Measurements from ENCODE around the gene IRX5. TPM values are rescaled to one million over a fixed set of nuclear protein-coding genes. Genes with fewer than 3 reads are reported as not detected.

IRX5 gene
- total RNA-seq, 1 donor from 2014 or later, result 4.3 TPM

DNA sequence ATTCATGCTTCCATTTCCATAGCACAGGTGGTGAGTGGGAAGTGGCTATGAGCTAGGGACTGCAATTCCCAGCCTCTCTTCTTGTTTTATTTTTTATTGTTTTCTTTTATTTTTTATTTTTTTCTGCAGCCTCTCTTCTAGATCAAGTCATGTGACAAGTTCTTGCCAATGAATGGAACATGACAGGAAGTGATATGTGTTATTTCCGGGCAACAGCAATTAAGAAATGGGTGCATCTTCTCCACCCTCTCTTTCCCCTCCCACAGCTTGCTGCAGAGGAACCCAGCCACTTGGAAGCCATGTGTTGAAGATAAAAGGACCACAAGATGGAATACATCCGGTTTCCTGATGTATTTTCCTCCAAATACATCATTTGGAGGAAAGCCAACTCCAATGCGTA, 23.6 kb downstream of the IRX5 start:
- Mint-ChIP-seq H3K4me1 (ENCODE audit: unreplicated experiment) (no peaks in the 10 kb centered on the region), H3K4me3 (ENCODE audit: unreplicated experiment) (no peak overlapping the region), H3K27me3 (ENCODE audit: unreplicated experiment) (peaks cover 16% of the 10 kb centered on the region), H3K36me3 (ENCODE audit: unreplicated experiment) (no peaks in the 10 kb centered on the region), H3K9me3 (ENCODE audit: unreplicated experiment) (no peaks in the 10 kb centered on the region), H3K27ac (ENCODE audit: unreplicated experiment) (no peak overlapping the region)
- TF ChIP-seq, protein P1, sequence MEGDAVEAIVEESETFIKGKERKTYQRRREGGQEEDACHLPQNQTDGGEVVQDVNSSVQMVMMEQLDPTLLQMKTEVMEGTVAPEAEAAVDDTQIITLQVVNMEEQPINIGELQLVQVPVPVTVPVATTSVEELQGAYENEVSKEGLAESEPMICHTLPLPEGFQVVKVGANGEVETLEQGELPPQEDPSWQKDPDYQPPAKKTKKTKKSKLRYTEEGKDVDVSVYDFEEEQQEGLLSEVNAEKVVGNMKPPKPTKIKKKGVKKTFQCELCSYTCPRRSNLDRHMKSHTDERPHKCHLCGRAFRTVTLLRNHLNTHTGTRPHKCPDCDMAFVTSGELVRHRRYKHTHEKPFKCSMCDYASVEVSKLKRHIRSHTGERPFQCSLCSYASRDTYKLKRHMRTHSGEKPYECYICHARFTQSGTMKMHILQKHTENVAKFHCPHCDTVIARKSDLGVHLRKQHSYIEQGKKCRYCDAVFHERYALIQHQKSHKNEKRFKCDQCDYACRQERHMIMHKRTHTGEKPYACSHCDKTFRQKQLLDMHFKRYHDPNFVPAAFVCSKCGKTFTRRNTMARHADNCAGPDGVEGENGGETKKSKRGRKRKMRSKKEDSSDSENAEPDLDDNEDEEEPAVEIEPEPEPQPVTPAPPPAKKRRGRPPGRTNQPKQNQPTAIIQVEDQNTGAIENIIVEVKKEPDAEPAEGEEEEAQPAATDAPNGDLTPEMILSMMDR (IDR thresholded peaks at IDR 0.05), result no peak
- DNase-seq (ENCODE audit: extremely low spot score, unreplicated experiment), result no peak

GRCh38 chr16:54955757-54956156, 25.1 kb downstream of the IRX5 start:
- Mint-ChIP-seq H3K9me3 (ENCODE audit: unreplicated experiment) (no peaks in the 10 kb centered on the region), H3K4me3 (ENCODE audit: unreplicated experiment) (no peak overlapping the region), H3K27me3 (ENCODE audit: unreplicated experiment) (peaks cover 11% of the 10 kb centered on the region), H3K27ac (ENCODE audit: unreplicated experiment) (no peak overlapping the region), H3K4me1 (ENCODE audit: unreplicated experiment) (no peaks in the 10 kb centered on the region), H3K36me3 (ENCODE audit: unreplicated experiment) (no peaks in the 10 kb centered on the region)
- TF ChIP-seq, protein P1 (IDR thresholded peaks at IDR 0.05), result no peak
- DNase-seq (ENCODE audit: extremely low spot score, unreplicated experiment), result no peak

DNA sequence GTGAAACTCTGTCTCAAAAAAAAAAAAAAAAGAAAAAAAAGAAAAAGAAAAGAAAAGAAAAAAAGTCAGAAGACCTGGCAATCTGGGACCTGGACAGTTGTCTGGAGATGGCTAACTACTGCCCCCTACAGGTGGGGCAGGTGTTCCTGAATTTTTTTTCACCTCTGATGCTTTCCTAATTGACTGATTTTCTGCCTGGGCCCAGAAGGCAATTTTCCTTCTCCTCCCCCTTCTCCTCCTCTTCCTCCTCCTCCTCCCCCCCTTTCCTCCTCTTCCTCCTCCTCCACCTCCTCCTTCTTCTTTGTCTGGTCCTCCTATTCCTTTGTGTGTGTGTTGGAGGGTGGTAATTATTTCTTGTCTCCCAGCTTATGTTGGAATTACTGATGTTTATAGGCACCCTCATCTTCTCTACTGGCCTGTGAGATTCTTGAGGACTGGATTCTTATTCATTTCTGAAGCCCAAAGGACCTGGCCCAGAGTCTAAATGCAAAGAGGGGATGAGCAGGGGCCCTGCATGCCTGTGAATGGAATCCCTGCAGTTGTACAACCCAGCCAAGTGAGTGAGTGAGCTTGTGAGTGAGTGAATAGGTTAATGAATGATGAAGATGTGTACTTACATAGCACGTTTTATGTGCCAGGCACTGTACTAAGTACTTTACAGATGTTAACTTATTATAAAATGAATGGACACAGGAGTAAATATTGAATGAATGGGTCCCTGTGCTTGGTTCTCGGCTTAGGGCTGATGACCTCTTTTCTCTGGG, 26.9 kb downstream of the IRX5 start:
- no peak for DNase-seq (ENCODE audit: extremely low spot score, unreplicated experiment)
- Mint-ChIP-seq H3K27ac (ENCODE audit: unreplicated experiment) (no peak overlapping the region), H3K4me3 (ENCODE audit: unreplicated experiment) (no peak overlapping the region), H3K27me3 (ENCODE audit: unreplicated experiment) (peaks cover 2% of the 10 kb centered on the region), H3K4me1 (ENCODE audit: unreplicated experiment) (no peaks in the 10 kb centered on the region), H3K36me3 (ENCODE audit: unreplicated experiment) (no peaks in the 10 kb centered on the region), H3K9me3 (ENCODE audit: unreplicated experiment) (no peaks in the 10 kb centered on the region)
- TF ChIP-seq, protein P1 (IDR thresholded peaks at IDR 0.05), result peak; percentile 46

- H3K4me1 Mint-ChIP-seq (ENCODE audit: unreplicated experiment), result no peaks in the 10 kb centered on the region
- H3K4me3 Mint-ChIP-seq (ENCODE audit: unreplicated experiment), result no peak overlapping the region
- no peaks in the 10 kb centered on the region for H3K9me3 Mint-ChIP-seq (ENCODE audit: unreplicated experiment)
- H3K27me3 Mint-ChIP-seq (ENCODE audit: unreplicated experiment), result no peaks in the 10 kb centered on the region
- DNase-seq (ENCODE audit: extremely low spot score, unreplicated experiment), result no peak
- TF ChIP-seq, protein P1 (IDR thresholded peaks at IDR 0.05), result no peak
- H3K27ac Mint-ChIP-seq (ENCODE audit: unreplicated experiment), result no peak overlapping the region
- no peaks in the 10 kb centered on the region for H3K36me3 Mint-ChIP-seq (ENCODE audit: unreplicated experiment)
These were observed 31.4 kb downstream of the IRX5 start for GRCh38 chr16:54962045-54962444.

- H3K4me3 Mint-ChIP-seq (ENCODE audit: unreplicated experiment), result no peak overlapping the region
These were observed 33.6 kb downstream of the IRX5 start for GRCh38 chr16:54964239-54964638.

More at GRCh38 chr16:54964239-54964638, 33.6 kb downstream of the IRX5 start:
- Mint-ChIP-seq H3K4me1 (ENCODE audit: unreplicated experiment) (no peaks in the 10 kb centered on the region), H3K9me3 (ENCODE audit: unreplicated experiment) (no peaks in the 10 kb centered on the region), H3K27ac (ENCODE audit: unreplicated experiment) (no peak overlapping the region), H3K36me3 (ENCODE audit: unreplicated experiment) (no peaks in the 10 kb centered on the region), H3K27me3 (ENCODE audit: unreplicated experiment) (no peaks in the 10 kb centered on the region)
- TF ChIP-seq, protein P1 (IDR thresholded peaks at IDR 0.05), result no peak
- no peak for DNase-seq (ENCODE audit: extremely low spot score, unreplicated experiment)

Measured in osteocyte (in vitro differentiated cells).